Adrenal gland (tissue), 12 donors: ENCODE data around the gene ZNF84. TPM values are rescaled to one million over a fixed set of nuclear protein-coding genes. Genes with fewer than 3 reads are reported as not detected.
A peak's percentile ranks its signal among the peaks of the same experiment; 100 is the strongest.

ENCODE experiments used
- DNase-seq, 7 donors: peaks; one replicate each; pipeline ENCODE4 v3.0.0-alpha.2; 2019 to 2020
- H3K27ac ChIP-seq, 5 donors: fragments of 200-600 bp; sonication (generic) in 4 of 5; 1 replicate in 3 of 5; 2 replicates in 2 of 5; pipeline versions ENCODE4 v1.5.1 to v1.8.0; 2016 to 2020; ENCODE audit warnings: mild to moderate bottlenecking in 1 of 5
- H3K27me3 ChIP-seq: fragments of 200-600 bp; 2 replicates; pipeline ENCODE4 v1.8.0; 2021
- H3K36me3 ChIP-seq, 2 donors: fragments of 200-600 bp; replicated peaks in 1 of 2; 1 replicate in 1 of 2; 2 replicates in 1 of 2; pipeline versions ENCODE4 v1.5.1 to v1.8.0; 2018 to 2022
- H3K4me1 ChIP-seq, 2 donors: fragments of 200-600 bp; replicated peaks in 1 of 2; 1 replicate in 1 of 2; 2 replicates in 1 of 2; pipeline versions ENCODE4 v1.5.1 to v1.8.0; 2018 to 2021
- H3K4me3 ChIP-seq, 4 donors: fragments of 200-600 bp; sonication (generic) in 3 of 4; one replicate each; pipeline ENCODE4 v1.5.1; 2016 to 2018
- H3K9me3 ChIP-seq, 3 donors: fragments of 200-600 bp; sonication (generic) in 1 of 3; replicated peaks in 1 of 3; 1 replicate in 2 of 3; 2 replicates in 1 of 3; pipeline versions ENCODE4 v1.5.1 to v1.8.0; 2016 to 2021
- CTCF ChIP-seq, 6 experiments: fragments of 450-650 bp in 4 of 6; fragments of 200-600 bp in 2 of 6; sonication (generic) in 1 of 6; IDR thresholded peaks; 1 replicate in 5 of 6; 2 replicates in 1 of 6; pipeline versions ENCODE4 v1.5.1 to v1.8.0; 2016 to 2021; ENCODE audit warnings: antibody characterized with exemption in 6 of 6, mild to moderate bottlenecking in 2 of 6, moderate library complexity in 1 of 6
- POLR2A ChIP-seq, 2 donors: fragments of 450-650 bp; IDR thresholded peaks; one replicate each; pipeline ENCODE4 v1.6.1; 2017; ENCODE audit warnings: antibody characterized with exemption in 2 of 2, mild to moderate bottlenecking in 2 of 2, moderate library complexity in 1 of 2
- WGBS, 4 donors: extraction: QIAGEN DNeasy Blood & Tissue Kit in 2 of 4; methylation state at CpG; one replicate each; pipeline versions ENCODE4 v1.1.5 to v1.1.7; 2013 to 2017; 5-methylcytosine and 5-hydroxymethylcytosine counted together
- intact Hi-C, 2 donors: fragments of 100-400 bp; cut with DNase I; formaldehyde crosslinking; loops; one replicate each; pipeline versions ENCODE4 v1.14.1 to v1.15.0; 2022 to 2023
- polyA plus RNA-seq, 3 donors: library from polyadenylated mRNA; stranded (reverse); fragments of 200-250 nt in 2 of 3; fragments of 350-450 nt in 1 of 3; fragmentation: Illumina TruSeq in 1 of 3; extraction: RNeasy Lipid Tissue Mini Kit (QIAGEN cat#74804) in 1 of 3; gene quantifications; one replicate each; pipeline ENCODE4 v1.2.3, GENCODE V29; 2013 to 2014
- total RNA-seq, 9 donors: library from RNA; depleted of rRNA in 4 of 9; stranded (reverse); fragments of >200 nt in 4 of 9; fragments of 120-200 nt in 1 of 9; fragmentation: NEBNext Ultra II Directional in 1 of 9; extraction: Animal tissue kit (Norgen Biotek cat#: 25700) in 1 of 9; gene quantifications; one replicate each; pipeline versions ENCODE4 v1.1.0 to v1.2.4, GENCODE V29; 2013 to 2023
- donor health status: healthy with polysubstance abuse.
- donor health status: Bipolar disorder and iron deficiency.
- donor health status: DM: yes; HTN: yes; CAD: no.
- donor health status: DM: no; HTN: no; CAD: no.
- donor health status: DM: no; HTN: no; CAD: no.
- donor health status: DM: yes; HTN: yes; CAD: no.

ZNF84 gene
- total and polyA plus RNA-seq, 12 donors: 8.0 to 42.3 (median 18.7) TPM

GRCh38 chr12:133023566-133023965, 13.7 kb upstream of the ZNF84 start:
- peaks cover 0 to 24% (median 0%) of the 10 kb centered on the region in 3 donors for H3K9me3 ChIP-seq
- H3K4me1 ChIP-seq: no peaks in the 10 kb centered on the region
- 89 to 97% (median 93%) methylated on average over 2 of the region's 2 CpGs for WGBS, 4 donors
- TF ChIP-seq CTCF (IDR thresholded peaks at IDR 0.05) (no peak), POLR2A (IDR thresholded peaks at IDR 0.05) (no peak)
- H3K27ac ChIP-seq: no peak overlapping the region
- H3K36me3 ChIP-seq: no peaks in the 10 kb centered on the region
- intact Hi-C loops: no loop called here
- DNase-seq: no peak
- no peaks in the 10 kb centered on the region for H3K27me3 ChIP-seq
- no peak overlapping the region for H3K4me3 ChIP-seq

- peaks cover 0 to 16% (median 0%) of the 10 kb centered on the region in 3 donors for H3K9me3 ChIP-seq
Measured at GRCh38 chr12:133026996-133027395, 10.3 kb upstream of the ZNF84 start.

GRCh38 chr12:133038118-133038709, 905 bp downstream of the ZNF84 start:
- DNase-seq: no peak
- peaks cover 7 to 12% of the 10 kb centered on the region in 2 donors for H3K4me1 ChIP-seq
- WGBS, 4 donors: 47 to 53% (median 52%) methylated on average over 4 of the region's 4 CpGs
- H3K4me3 ChIP-seq: peak overlapping the region in 2 of 4 donors; percentile 84 to 85
- H3K9me3 ChIP-seq: peaks cover 0 to 42% (median 28%) of the 10 kb centered on the region in 3 donors
- peaks cover 0 to 9% of the 10 kb centered on the region in 2 donors for H3K36me3 ChIP-seq
- peak overlapping the region in 4 of 5 donors; percentile 76 to 98 (median 96) for H3K27ac ChIP-seq
- no peak for TF ChIP-seq POLR2A (IDR thresholded peaks at IDR 0.05)
- TF ChIP-seq CTCF (IDR thresholded peaks at IDR 0.05): no peak
- intact Hi-C loops: no loop called here
- no peaks in the 10 kb centered on the region for H3K27me3 ChIP-seq

More at GRCh38 chr12:133026996-133027395, 10.3 kb upstream of the ZNF84 start:
- Histone ChIP-seq H3K36me3 (no peaks in the 10 kb centered on the region), H3K27me3 (no peaks in the 10 kb centered on the region), H3K4me1 (no peaks in the 10 kb centered on the region), H3K4me3 (no peak overlapping the region), H3K27ac (no peak overlapping the region)
- DNase-seq: no peak
- TF ChIP-seq POLR2A (IDR thresholded peaks at IDR 0.05) (no peak), CTCF (IDR thresholded peaks at IDR 0.05) (no peak)
- WGBS, 4 donors: 91 to 93% (median 93%) methylated on average over 7 of the region's 7 CpGs
- intact Hi-C loops: no loop called here

GRCh38 chr12:133046698-133047097, 9.4 kb downstream of the ZNF84 start:
- no peaks in the 10 kb centered on the region for H3K27me3 ChIP-seq
- intact Hi-C loops: no loop called here
- H3K36me3 ChIP-seq: peaks cover 0 to 52% of the 10 kb centered on the region in 2 donors
- TF ChIP-seq CTCF (IDR thresholded peaks at IDR 0.05): no peak
- TF ChIP-seq POLR2A (IDR thresholded peaks at IDR 0.05): no peak
- H3K27ac ChIP-seq: no peak overlapping the region
- 98 to 100% (median 98%) methylated on average over 3 of the region's 3 CpGs for WGBS, 4 donors
- H3K4me1 ChIP-seq: no peaks in the 10 kb centered on the region
- H3K4me3 ChIP-seq: no peak overlapping the region
- no peak for DNase-seq
- H3K9me3 ChIP-seq: peaks cover 7 to 95% (median 25%) of the 10 kb centered on the region in 3 donors
